Karpas-422 (cell line): ENCODE measurements around the gene RNF212. TPM values are rescaled to one million over a fixed set of nuclear protein-coding genes. Genes with fewer than 3 reads are reported as not detected.

ENCODE experiments used
- small RNA-seq: library from RNA; depleted of rRNA; stranded (forward); fragments of <200 nt; gene quantifications from one replicate; pipeline ENCODE3, GENCODE V24; 2014
- total RNA-seq: library from RNA; depleted of rRNA; stranded (reverse); fragments of >200 nt; shearing (Covaris generic); gene quantifications from 2 replicates; pipeline ENCODE4 v1.2.3, GENCODE V29; 2014; ENCODE audit warnings: low replicate concordance; rRNA removed

RNF212 gene
- total RNA-seq, 1 experiment from 2014 or later = not detected

Small RNAs within 50 kb of the gene (small RNA-seq; reads per million reads assigned to genes)
- not detected for gene RF00554

Other genes with a start within 250 kb of the RNF212 start
- 48.8 and 76.6 TPM in 2 replicates for gene GAK, start 181.2 kb downstream of the RNF212 start, total RNA-seq
- gene TMEM175, start 181.1 kb downstream of the RNF212 start, total RNA-seq = 15.1 and 28.1 TPM in 2 replicates
- gene DGKQ, start 140.0 kb downstream of the RNF212 start, total RNA-seq = 5.8 and 21.1 TPM in 2 replicates
- gene IDUA, start 126.5 kb downstream of the RNF212 start, total RNA-seq = 17.3 and 20.8 TPM in 2 replicates
- gene SLC26A1, start 120.2 kb downstream of the RNF212 start, total RNA-seq = not detected in 2 replicates
- 0.76 TPM in 1 of 2 replicates, not detected in the other for gene FGFRL1, start 101.9 kb downstream of the RNF212 start, total RNA-seq
- 7.4 and 8.9 TPM in 2 replicates for gene SPON2, start 59.0 kb upstream of the RNF212 start, total RNA-seq
- 86.9 and 184 TPM in 2 replicates for gene CTBP1, start 135.6 kb upstream of the RNF212 start, total RNA-seq
- gene MAEA, start 176.3 kb upstream of the RNF212 start, total RNA-seq = 31.3 and 54.0 TPM in 2 replicates
- gene UVSSA, start 233.6 kb upstream of the RNF212 start, total RNA-seq = 12.4 and 16.2 TPM in 2 replicates